ENCODE data around the gene GNAI3. TPM values are rescaled to one million over a fixed set of nuclear protein-coding genes. Genes with fewer than 3 reads are reported as not detected.

Gene GNAI3
- total and polyA plus RNA-seq, 10 of the 15 experiments (the other 5 are each of a cell fraction or from before 2014, with no cell fraction given), result 5.9 to 13.8 (median 8.0) TPM

- DNase-seq (ENCODE audit: low read depth, low spot score), result no peak
- intact Hi-C loops (cut with micrococcal nuclease; ENCODE audit: unreplicated experiment), result no loop called here
- no peak overlapping the region for H3K9ac ChIP-seq (ENCODE audit: control insufficient read depth, insufficient read depth, low read length)
- no peak overlapping the region for H3K4me2 ChIP-seq (ENCODE audit: control insufficient read depth, insufficient read depth)
- no TSS peak for BruUV-seq (replicated peaks)
- in situ Hi-C loops (cut with MboI), result no loop called here
- ChIA-PET POLR2A (no interaction called here), RAD21 (ENCODE audit: unreplicated experiment) (no interaction called here), SMC1A (ENCODE audit: uncharacterized antibody, unreplicated experiment) (interaction anchor here (1.4 kb wide), 1 partner anchor 53 kb away, joined by 4 read pairs; no protein-coding TSS in a partner anchor), CTCF (no interaction called here)
- H3K4me1 ChIP-seq (ENCODE audit: control insufficient read depth, insufficient read depth, low read length), result no peaks in the 10 kb centered on the region
- H3K9me3 ChIP-seq (replicated peaks; ENCODE audit: control insufficient read depth, insufficient read depth, low read length), result no peaks in the 10 kb centered on the region
- no peaks in the 10 kb centered on the region; a peak in 1 of 4 replicates for H3K36me3 ChIP-seq (ENCODE audit: control insufficient read depth in 2 of 2, insufficient read depth in 2 of 2, low read length in 1 of 2)
- H3K4me3 ChIP-seq, result no peak overlapping the region
- H2AFZ ChIP-seq (ENCODE audit: control insufficient read depth, low read depth, low read length), result no peak overlapping the region
- no peaks in the 10 kb centered on the region for H3K27me3 ChIP-seq (replicated peaks in 1 of 2; ENCODE audit: control insufficient read depth in 2 of 2, insufficient read depth in 2 of 2, low read length in 1 of 2)
- FAIRE-seq, result no peak
- no peaks in the 10 kb centered on the region for H3K79me2 ChIP-seq (ENCODE audit: control insufficient read depth, insufficient read depth, low read length)
- TF ChIP-seq KAT2A (conservative IDR thresholded peaks at IDR 0.05; ENCODE audit: control insufficient read depth, low read depth, low read length), result no peak
- TF ChIP-seq ZBED1 (IDR thresholded peaks at IDR 0.05; ENCODE audit: borderline replicate concordance), result no peak
- TF ChIP-seq PAX5 (IDR thresholded peaks at IDR 0.05; ENCODE audit: borderline replicate concordance, low read depth, low read length), result no peak
- TF ChIP-seq ZNF274 (IDR thresholded peaks at IDR 0.05; ENCODE audit: insufficient read depth, insufficient read length), result no peak
- TF ChIP-seq, protein P1, sequence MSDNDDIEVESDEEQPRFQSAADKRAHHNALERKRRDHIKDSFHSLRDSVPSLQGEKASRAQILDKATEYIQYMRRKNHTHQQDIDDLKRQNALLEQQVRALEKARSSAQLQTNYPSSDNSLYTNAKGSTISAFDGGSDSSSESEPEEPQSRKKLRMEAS (IDR thresholded peaks at IDR 0.05; ENCODE audit: low read depth, low read length), result no peak
- no peak for TF ChIP-seq BRCA1 (IDR thresholded peaks at IDR 0.05; ENCODE audit: low read depth, low read length)
- TF ChIP-seq, protein P2, sequence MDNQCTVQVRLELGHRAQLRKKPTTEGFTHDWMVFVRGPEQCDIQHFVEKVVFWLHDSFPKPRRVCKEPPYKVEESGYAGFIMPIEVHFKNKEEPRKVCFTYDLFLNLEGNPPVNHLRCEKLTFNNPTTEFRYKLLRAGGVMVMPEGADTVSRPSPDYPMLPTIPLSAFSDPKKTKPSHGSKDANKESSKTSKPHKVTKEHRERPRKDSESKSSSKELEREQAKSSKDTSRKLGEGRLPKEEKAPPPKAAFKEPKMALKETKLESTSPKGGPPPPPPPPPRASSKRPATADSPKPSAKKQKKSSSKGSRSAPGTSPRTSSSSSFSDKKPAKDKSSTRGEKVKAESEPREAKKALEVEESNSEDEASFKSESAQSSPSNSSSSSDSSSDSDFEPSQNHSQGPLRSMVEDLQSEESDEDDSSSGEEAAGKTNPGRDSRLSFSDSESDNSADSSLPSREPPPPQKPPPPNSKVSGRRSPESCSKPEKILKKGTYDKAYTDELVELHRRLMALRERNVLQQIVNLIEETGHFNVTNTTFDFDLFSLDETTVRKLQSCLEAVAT (IDR thresholded peaks at IDR 0.05), result no peak
- no peak for TF ChIP-seq RAD21 (IDR thresholded peaks at IDR 0.05; ENCODE audit: insufficient read depth, low read depth, low read length)
- no peak for TF ChIP-seq RUNX3 (IDR thresholded peaks at IDR 0.05; ENCODE audit: low read length)
- no peak for TF ChIP-seq SPI1 (IDR thresholded peaks at IDR 0.05; ENCODE audit: borderline replicate concordance, insufficient read depth, low read depth, low read length)
- TF ChIP-seq STAT3 (IDR thresholded peaks at IDR 0.05; ENCODE audit: low read depth, low read length), result no peak
- TF ChIP-seq, protein P3, sequence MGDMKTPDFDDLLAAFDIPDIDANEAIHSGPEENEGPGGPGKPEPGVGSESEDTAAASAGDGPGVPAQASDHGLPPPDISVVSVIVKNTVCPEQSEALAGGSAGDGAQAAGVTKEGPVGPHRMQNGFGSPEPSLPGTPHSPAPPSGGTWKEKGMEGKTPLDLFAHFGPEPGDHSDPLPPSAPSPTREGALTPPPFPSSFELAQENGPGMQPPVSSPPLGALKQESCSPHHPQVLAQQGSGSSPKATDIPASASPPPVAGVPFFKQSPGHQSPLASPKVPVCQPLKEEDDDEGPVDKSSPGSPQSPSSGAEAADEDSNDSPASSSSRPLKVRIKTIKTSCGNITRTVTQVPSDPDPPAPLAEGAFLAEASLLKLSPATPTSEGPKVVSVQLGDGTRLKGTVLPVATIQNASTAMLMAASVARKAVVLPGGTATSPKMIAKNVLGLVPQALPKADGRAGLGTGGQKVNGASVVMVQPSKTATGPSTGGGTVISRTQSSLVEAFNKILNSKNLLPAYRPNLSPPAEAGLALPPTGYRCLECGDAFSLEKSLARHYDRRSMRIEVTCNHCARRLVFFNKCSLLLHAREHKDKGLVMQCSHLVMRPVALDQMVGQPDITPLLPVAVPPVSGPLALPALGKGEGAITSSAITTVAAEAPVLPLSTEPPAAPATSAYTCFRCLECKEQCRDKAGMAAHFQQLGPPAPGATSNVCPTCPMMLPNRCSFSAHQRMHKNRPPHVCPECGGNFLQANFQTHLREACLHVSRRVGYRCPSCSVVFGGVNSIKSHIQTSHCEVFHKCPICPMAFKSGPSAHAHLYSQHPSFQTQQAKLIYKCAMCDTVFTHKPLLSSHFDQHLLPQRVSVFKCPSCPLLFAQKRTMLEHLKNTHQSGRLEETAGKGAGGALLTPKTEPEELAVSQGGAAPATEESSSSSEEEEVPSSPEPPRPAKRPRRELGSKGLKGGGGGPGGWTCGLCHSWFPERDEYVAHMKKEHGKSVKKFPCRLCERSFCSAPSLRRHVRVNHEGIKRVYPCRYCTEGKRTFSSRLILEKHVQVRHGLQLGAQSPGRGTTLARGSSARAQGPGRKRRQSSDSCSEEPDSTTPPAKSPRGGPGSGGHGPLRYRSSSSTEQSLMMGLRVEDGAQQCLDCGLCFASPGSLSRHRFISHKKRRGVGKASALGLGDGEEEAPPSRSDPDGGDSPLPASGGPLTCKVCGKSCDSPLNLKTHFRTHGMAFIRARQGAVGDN (IDR thresholded peaks at IDR 0.05), result no peak
- no peak for TF ChIP-seq IRF4 (IDR thresholded peaks at IDR 0.05; ENCODE audit: low read depth, low read length)
- no peaks in the 10 kb centered on the region for H4K20me1 ChIP-seq (ENCODE audit: control insufficient read depth, insufficient read depth)
- no peak for ATAC-seq
- no peak overlapping the region for H3K27ac ChIP-seq (ENCODE audit: control insufficient read depth, insufficient read depth)
- 97% methylated on average over 3 of the region's 3 CpGs for WGBS (ENCODE audit: insufficient coverage, insufficient replicate concordance, low lambda C conversion rate, missing lambda C conversion rate)
Measured at GRCh38 chr1:109603229-109603628, 54.8 kb downstream of the GNAI3 start.
